T-cell (primary cell): ENCODE results near the gene SLFN12L. TPM values are rescaled to one million over a fixed set of nuclear protein-coding genes. Genes with fewer than 3 reads are reported as not detected.
A peak's percentile ranks its signal among the peaks of the same experiment; 100 is the strongest.

ENCODE experiments used
- ATAC-seq, 4 experiments: fragments of 200-7000 bp in 3 of 4; fragments of 150-1000 bp in 1 of 4; cut with Tn5 transposase; replicated peaks in 1 of 4; 1 replicate in 3 of 4; 2 replicates in 1 of 4; pipeline ENCODE4 v1.10.0; 2021; ENCODE audit warnings: moderate library complexity in 3 of 4, mild to moderate bottlenecking in 2 of 4, moderate number of reproducible peaks in 1 of 4
- CTCF ChIA-PET, 2 donors: fragments of 300-600 bp; sonication (Branson Sonifier 250); formaldehyde crosslinking; loops; one replicate each; lab custom pipeline; 2022; ENCODE audit warnings: antibody characterized with exemption in 2 of 2; lab: Charles Lee
- POLR2A ChIA-PET, 2 donors: fragments of 300-600 bp; sonication (Branson Sonifier 250); formaldehyde crosslinking; loops; one replicate each; lab custom pipeline; 2022; ENCODE audit warnings: antibody characterized with exemption in 2 of 2; lab: Charles Lee
- DNase-seq, 35 experiments: peaks; one replicate each; pipeline versions ENCODE4 v3.0.0 to v3.0.0-alpha.2; 2013 to 2023
- H3K27ac ChIP-seq: one replicate; pipeline ENCODE4 v1.5.1; 2013; ENCODE audit warnings: low read length
- H3K27me3 ChIP-seq, 2 experiments: replicated peaks in 1 of 2; 1 replicate in 1 of 2; 2 replicates in 1 of 2; pipeline versions ENCODE4 v1.6.1 to v1.7.0; 2013; ENCODE audit warnings: low read length in 1 of 2, mixed read lengths in 1 of 2; ENCODE audit not compliant: control insufficient read depth in 2 of 2, insufficient read depth in 2 of 2; ENCODE audit errors: extremely low read depth in 1 of 2
- H3K36me3 ChIP-seq, 2 donors: 1 replicate in 1 of 2; 2 replicates in 1 of 2; pipeline versions ENCODE4 v1.6.1 to v1.7.0; 2013; ENCODE audit warnings: low read length in 1 of 2; ENCODE audit not compliant: control insufficient read depth in 2 of 2, insufficient read depth in 1 of 2; ENCODE audit errors: extremely low read depth in 1 of 2
- H3K4me1 ChIP-seq, 2 experiments: 1 replicate in 1 of 2; 2 replicates in 1 of 2; pipeline versions ENCODE4 v1.6.1 to v1.7.0; 2013; ENCODE audit warnings: low read length in 2 of 2, mixed read lengths in 1 of 2; ENCODE audit not compliant: insufficient read depth in 2 of 2, control insufficient read depth in 1 of 2; ENCODE audit errors: extremely low read depth in 1 of 2
- H3K4me3 ChIP-seq, 2 donors: 1 replicate in 1 of 2; 2 replicates in 1 of 2; pipeline versions ENCODE4 v1.5.1 to v1.7.0; 2013; ENCODE audit warnings: mild to moderate bottlenecking in 2 of 2, low read length in 1 of 2, moderate library complexity in 1 of 2; ENCODE audit not compliant: control insufficient read depth in 1 of 2; ENCODE audit errors: extremely low read depth in 1 of 2
- H3K9me3 ChIP-seq: 2 replicates; pipeline ENCODE4 v1.7.0; 2013
- H3K27ac Mint-ChIP-seq, 2 donors: one replicate each; pipeline ENCODE4 v1.8.0; 2020 to 2021; ENCODE audit warnings: mild to moderate bottlenecking in 2 of 2, mixed read lengths in 2 of 2
- H3K27me3 Mint-ChIP-seq, 2 donors: one replicate each; pipeline ENCODE4 v1.8.0; 2021 to 2022; ENCODE audit warnings: mixed read lengths in 2 of 2
- H3K36me3 Mint-ChIP-seq: one replicate; pipeline ENCODE4 v1.8.0; 2021; ENCODE audit warnings: mixed read lengths
- H3K4me1 Mint-ChIP-seq, 3 donors: one replicate each; pipeline ENCODE4 v1.8.0; 2020 to 2022; ENCODE audit warnings: mixed read lengths in 3 of 3, mild to moderate bottlenecking in 1 of 3
- H3K4me3 Mint-ChIP-seq, 3 donors: one replicate each; pipeline ENCODE4 v1.8.0; 2020 to 2022; ENCODE audit warnings: mild to moderate bottlenecking in 3 of 3, mixed read lengths in 3 of 3, moderate library complexity in 3 of 3
- H3K9me3 Mint-ChIP-seq, 3 donors: one replicate each; pipeline ENCODE4 v1.8.0; 2020 to 2022; ENCODE audit warnings: mixed read lengths in 3 of 3
- WGBS: methylation state at CpG from one replicate; pipeline ENCODE4 v1.1.5; 2013; ENCODE audit warnings: missing lambda C conversion rate; ENCODE audit not compliant: insufficient coverage; 5-methylcytosine and 5-hydroxymethylcytosine counted together
- total RNA-seq, 35 experiments: library from RNA in 6 of 35; stranded (reverse) in 6 of 35; fragments of 120-200 nt in 1 of 35; gene quantifications; one replicate each; pipeline versions ENCODE4 v1.2.1 to v1.2.4 and lab custom pipeline; 2013 to 2026

Gene SLFN12L
- total RNA-seq, 5 donors from 2014 or later (not counting 1 experiment from before 2014, with no cell fraction given), result 79.7 to 113 (median 90.7) TPM

- peaks cover 42 to 51% (median 49%) of the 10 kb centered on the region in 3 donors for H3K4me1 Mint-ChIP-seq
- Histone ChIP-seq H3K36me3 (no peaks in the 10 kb centered on the region), H3K4me1 (peaks cover 19 to 30% of the 10 kb centered on the region in 2 experiments), H3K27ac (peak overlapping the region; percentile 66), H3K9me3 (no peaks in the 10 kb centered on the region), H3K4me3 (peak overlapping the region; percentile 67 to 93), H3K27me3 (no peaks in the 10 kb centered on the region)
- ChIA-PET CTCF (interaction anchor here in 1 of 2 donors (0.7 to 1.5 kb wide), 4 partner anchors 88 to 120 kb away, joined by 3 to 9 read pairs (median 6); no protein-coding TSS in a partner anchor), POLR2A (interaction anchor here (0.6 to 1.0 kb wide), 2 partner anchors 15 to 194 kb away, joined by 3 to 7 read pairs; partner anchors contain the start of gene SLFN13 (in 1 of the 2))
- WGBS, result 12% methylated on average over 13 of the region's 19 CpGs
- H3K4me3 Mint-ChIP-seq, result peak overlapping the region; percentile 95 to 98 (median 96)
- peak overlapping the region; percentile 94 to 98 for H3K27ac Mint-ChIP-seq
- H3K9me3 Mint-ChIP-seq, result no peaks in the 10 kb centered on the region
- no peaks in the 10 kb centered on the region for H3K36me3 Mint-ChIP-seq
- peak; percentile 30 to 87 (median 80) for ATAC-seq
- no peaks in the 10 kb centered on the region for H3K27me3 Mint-ChIP-seq
- DNase-seq, result peak in 26 of 35 experiments; percentile 6 to 71 (median 30)
Observed at GRCh38 chr17:35433075-35433894, 104.2 kb downstream of the SLFN12L start.

GRCh38 chr17:35432176-35433074, 105.1 kb downstream of the SLFN12L start, which contains the start of gene SLFN12:
Gene SLFN12 (minus strand): TSS chr17:35432500. CDS start chr17:35423028, 9,472 bp downstream.
- peaks cover 21 to 32% of the 10 kb centered on the region in 2 experiments for H3K4me1 ChIP-seq
- peak within 1 kb of the TSS; percentile 66 for H3K27ac ChIP-seq
- ChIA-PET CTCF (interaction anchor here in 1 of 2 donors (0.7 to 1.5 kb wide), 4 partner anchors 89 to 119 kb away, joined by 3 to 9 read pairs (median 6); no protein-coding TSS in a partner anchor), POLR2A (interaction anchor here in 1 of 2 donors (1.0 kb wide), 1 partner anchor 16 kb away, joined by 3 read pairs; the partner anchor contains the start of gene SLFN13)
- no peaks in the 10 kb centered on the region for H3K27me3 ChIP-seq
- DNase-seq, result peak; percentile 20 to 81 (median 51)
- Mint-ChIP-seq H3K27me3 (no peaks in the 10 kb centered on the region), H3K4me1 (peaks cover 51 to 58% (median 56%) of the 10 kb centered on the region in 3 donors), H3K36me3 (no peaks in the 10 kb centered on the region), H3K9me3 (no peaks in the 10 kb centered on the region), H3K4me3 (peak within 1 kb of the TSS; percentile 95 to 98 (median 96)), H3K27ac (peak within 1 kb of the TSS; percentile 94 to 98)
- ATAC-seq, result peak; percentile 80 to 95 (median 85)
- 2% methylated on average over 16 of the region's 22 CpGs for WGBS
- no peaks in the 10 kb centered on the region for H3K9me3 ChIP-seq
- H3K36me3 ChIP-seq, result no peaks in the 10 kb centered on the region
- H3K4me3 ChIP-seq, result peak within 1 kb of the TSS; percentile 67 to 93

DNA sequence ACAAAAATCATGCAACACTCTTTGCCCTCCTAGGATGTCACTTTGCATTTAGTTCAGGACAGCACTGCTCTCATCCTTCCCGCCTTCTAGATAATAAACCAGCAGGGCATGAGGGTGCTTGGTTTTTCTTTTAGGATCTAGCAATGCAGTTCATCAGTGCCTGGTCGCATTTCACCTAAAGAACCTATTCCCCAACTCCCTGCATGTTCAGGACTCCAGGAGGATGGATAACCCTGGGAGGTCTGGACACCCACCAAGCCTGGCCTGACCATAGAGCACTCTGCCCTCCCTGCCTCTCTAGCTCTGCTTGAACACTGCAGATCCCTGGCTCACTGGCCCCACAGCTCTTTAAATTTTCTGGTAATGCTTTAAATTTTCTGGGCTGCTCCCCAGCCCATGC, 107.8 kb downstream of the SLFN12L start:
- no peaks in the 10 kb centered on the region for H3K9me3 Mint-ChIP-seq
- Histone ChIP-seq H3K4me1 (peaks cover 21 to 32% of the 10 kb centered on the region in 2 experiments), H3K4me3 (no peak overlapping the region), H3K27ac (no peak overlapping the region), H3K36me3 (no peaks in the 10 kb centered on the region), H3K9me3 (no peaks in the 10 kb centered on the region), H3K27me3 (no peaks in the 10 kb centered on the region)
- no peak overlapping the region for H3K27ac Mint-ChIP-seq
- DNase-seq, result no peak
- no peak for ATAC-seq
- CTCF ChIA-PET, result no interaction called here
- no peaks in the 10 kb centered on the region for H3K27me3 Mint-ChIP-seq
- POLR2A ChIA-PET, result no interaction called here
- peaks cover 51 to 58% (median 56%) of the 10 kb centered on the region in 3 donors for H3K4me1 Mint-ChIP-seq
- H3K4me3 Mint-ChIP-seq, result no peak overlapping the region
- WGBS, result 100% methylated on average over 1 of the region's 2 CpGs
- no peaks in the 10 kb centered on the region for H3K36me3 Mint-ChIP-seq

GRCh38 chr17:35428229-35428628, 109.2 kb downstream of the SLFN12L start:
- POLR2A ChIA-PET, result interaction anchor here (0.5 to 0.7 kb wide), 3 partner anchors 44 to 65 kb away, joined by 3 to 5 read pairs (median 3); no protein-coding TSS in a partner anchor
- DNase-seq (peak in 1 of 35 experiments; percentile 21), ATAC-seq (peak in 1 of 4 experiments; percentile 18)
- Mint-ChIP-seq H3K27ac (peak overlapping the region in 1 of 2 donors; percentile 4), H3K9me3 (no peaks in the 10 kb centered on the region), H3K36me3 (no peaks in the 10 kb centered on the region), H3K27me3 (no peaks in the 10 kb centered on the region), H3K4me1 (peaks cover 42 to 51% (median 47%) of the 10 kb centered on the region in 3 donors), H3K4me3 (no peak overlapping the region)
- Histone ChIP-seq H3K27ac (no peak overlapping the region), H3K4me1 (peaks cover 16 to 27% of the 10 kb centered on the region in 2 experiments), H3K36me3 (no peaks in the 10 kb centered on the region), H3K4me3 (no peak overlapping the region), H3K27me3 (no peaks in the 10 kb centered on the region), H3K9me3 (no peaks in the 10 kb centered on the region)
- no CpG with 5 or more reads among the region's 2 CpGs for WGBS
- CTCF ChIA-PET, result interaction anchor here in 1 of 2 donors (0.9 kb wide), 1 partner anchor 59 kb away, joined by 6 read pairs; no protein-coding TSS in a partner anchor

DNA sequence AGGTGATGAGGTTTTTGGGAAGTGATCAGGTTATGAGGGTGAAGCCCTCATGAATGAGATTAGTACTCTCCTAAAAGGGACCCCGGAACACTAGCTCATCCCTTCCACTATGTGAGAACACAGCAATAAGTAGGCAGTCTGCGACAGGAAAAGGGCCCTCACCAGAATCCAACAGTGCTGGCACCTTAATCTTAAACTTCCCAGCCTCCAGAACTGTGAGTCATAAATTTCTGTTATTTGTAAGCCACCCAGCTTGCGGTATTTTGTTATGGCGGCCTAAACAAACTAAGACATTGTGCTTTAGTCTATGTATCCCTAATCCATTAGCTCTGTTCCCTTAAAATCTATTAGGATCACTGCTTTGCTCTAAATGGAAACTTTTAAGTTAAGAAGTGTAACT, 113.7 kb downstream of the SLFN12L start:
- WGBS, result no CpG with 5 or more reads among the region's 4 CpGs
- no peaks in the 10 kb centered on the region for H3K9me3 ChIP-seq
- H3K27me3 ChIP-seq, result no peaks in the 10 kb centered on the region
- ChIA-PET CTCF (interaction anchor here (0.6 kb wide), 2 partner anchors 15 to 173 kb away, joined by 3 to 4 read pairs; no protein-coding TSS in a partner anchor), POLR2A (interaction anchor here in 1 of 2 donors (0.5 kb wide), 1 partner anchor 262 kb away, joined by 3 read pairs; no protein-coding TSS in a partner anchor)
- Mint-ChIP-seq H3K27me3 (no peaks in the 10 kb centered on the region), H3K4me3 (no peak overlapping the region), H3K36me3 (peaks cover 22% of the 10 kb centered on the region), H3K4me1 (peaks cover 12 to 14% (median 12%) of the 10 kb centered on the region in 3 donors), H3K9me3 (no peaks in the 10 kb centered on the region), H3K27ac (no peak overlapping the region)
- no peak overlapping the region for H3K27ac ChIP-seq
- ATAC-seq, result no peak
- peaks cover 4 to 7% of the 10 kb centered on the region in 2 experiments for H3K4me1 ChIP-seq
- DNase-seq, result no peak
- H3K36me3 ChIP-seq, result peaks cover 4 to 6% of the 10 kb centered on the region in 2 donors
- no peak overlapping the region for H3K4me3 ChIP-seq
